ENCODE results near the gene ZNF142. TPM values are rescaled to one million over a fixed set of nuclear protein-coding genes. Genes with fewer than 3 reads are reported as not detected.

The ZNF142 gene
- total and polyA plus RNA-seq, 2 of the 8 experiments (the other 6 are each of a cell fraction or from before 2014, with no cell fraction given): 9.4 to 32.5 TPM

DNA sequence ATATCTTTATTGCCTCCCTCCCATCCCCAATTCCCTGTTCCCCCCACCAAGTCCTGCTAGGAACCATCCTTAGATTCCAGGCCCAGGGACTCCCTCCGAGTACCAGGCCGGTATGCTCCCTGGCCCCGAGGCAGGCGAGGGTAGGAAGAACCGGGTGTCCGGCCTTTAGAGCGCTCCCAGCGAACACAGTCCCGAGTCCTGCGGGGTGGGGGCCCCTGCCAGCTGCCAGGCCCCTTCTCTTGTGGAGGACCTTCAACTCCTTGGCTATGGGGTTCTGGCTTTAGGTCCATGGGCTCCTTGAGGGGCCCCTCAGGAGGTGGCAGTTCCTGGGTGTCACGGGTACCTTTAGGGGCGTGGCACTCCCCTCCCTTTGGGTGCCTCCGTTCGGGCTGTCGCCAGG lies 4.5 kb upstream of the ZNF142 start (continued):
- TF ChIP-seq, protein P1, sequence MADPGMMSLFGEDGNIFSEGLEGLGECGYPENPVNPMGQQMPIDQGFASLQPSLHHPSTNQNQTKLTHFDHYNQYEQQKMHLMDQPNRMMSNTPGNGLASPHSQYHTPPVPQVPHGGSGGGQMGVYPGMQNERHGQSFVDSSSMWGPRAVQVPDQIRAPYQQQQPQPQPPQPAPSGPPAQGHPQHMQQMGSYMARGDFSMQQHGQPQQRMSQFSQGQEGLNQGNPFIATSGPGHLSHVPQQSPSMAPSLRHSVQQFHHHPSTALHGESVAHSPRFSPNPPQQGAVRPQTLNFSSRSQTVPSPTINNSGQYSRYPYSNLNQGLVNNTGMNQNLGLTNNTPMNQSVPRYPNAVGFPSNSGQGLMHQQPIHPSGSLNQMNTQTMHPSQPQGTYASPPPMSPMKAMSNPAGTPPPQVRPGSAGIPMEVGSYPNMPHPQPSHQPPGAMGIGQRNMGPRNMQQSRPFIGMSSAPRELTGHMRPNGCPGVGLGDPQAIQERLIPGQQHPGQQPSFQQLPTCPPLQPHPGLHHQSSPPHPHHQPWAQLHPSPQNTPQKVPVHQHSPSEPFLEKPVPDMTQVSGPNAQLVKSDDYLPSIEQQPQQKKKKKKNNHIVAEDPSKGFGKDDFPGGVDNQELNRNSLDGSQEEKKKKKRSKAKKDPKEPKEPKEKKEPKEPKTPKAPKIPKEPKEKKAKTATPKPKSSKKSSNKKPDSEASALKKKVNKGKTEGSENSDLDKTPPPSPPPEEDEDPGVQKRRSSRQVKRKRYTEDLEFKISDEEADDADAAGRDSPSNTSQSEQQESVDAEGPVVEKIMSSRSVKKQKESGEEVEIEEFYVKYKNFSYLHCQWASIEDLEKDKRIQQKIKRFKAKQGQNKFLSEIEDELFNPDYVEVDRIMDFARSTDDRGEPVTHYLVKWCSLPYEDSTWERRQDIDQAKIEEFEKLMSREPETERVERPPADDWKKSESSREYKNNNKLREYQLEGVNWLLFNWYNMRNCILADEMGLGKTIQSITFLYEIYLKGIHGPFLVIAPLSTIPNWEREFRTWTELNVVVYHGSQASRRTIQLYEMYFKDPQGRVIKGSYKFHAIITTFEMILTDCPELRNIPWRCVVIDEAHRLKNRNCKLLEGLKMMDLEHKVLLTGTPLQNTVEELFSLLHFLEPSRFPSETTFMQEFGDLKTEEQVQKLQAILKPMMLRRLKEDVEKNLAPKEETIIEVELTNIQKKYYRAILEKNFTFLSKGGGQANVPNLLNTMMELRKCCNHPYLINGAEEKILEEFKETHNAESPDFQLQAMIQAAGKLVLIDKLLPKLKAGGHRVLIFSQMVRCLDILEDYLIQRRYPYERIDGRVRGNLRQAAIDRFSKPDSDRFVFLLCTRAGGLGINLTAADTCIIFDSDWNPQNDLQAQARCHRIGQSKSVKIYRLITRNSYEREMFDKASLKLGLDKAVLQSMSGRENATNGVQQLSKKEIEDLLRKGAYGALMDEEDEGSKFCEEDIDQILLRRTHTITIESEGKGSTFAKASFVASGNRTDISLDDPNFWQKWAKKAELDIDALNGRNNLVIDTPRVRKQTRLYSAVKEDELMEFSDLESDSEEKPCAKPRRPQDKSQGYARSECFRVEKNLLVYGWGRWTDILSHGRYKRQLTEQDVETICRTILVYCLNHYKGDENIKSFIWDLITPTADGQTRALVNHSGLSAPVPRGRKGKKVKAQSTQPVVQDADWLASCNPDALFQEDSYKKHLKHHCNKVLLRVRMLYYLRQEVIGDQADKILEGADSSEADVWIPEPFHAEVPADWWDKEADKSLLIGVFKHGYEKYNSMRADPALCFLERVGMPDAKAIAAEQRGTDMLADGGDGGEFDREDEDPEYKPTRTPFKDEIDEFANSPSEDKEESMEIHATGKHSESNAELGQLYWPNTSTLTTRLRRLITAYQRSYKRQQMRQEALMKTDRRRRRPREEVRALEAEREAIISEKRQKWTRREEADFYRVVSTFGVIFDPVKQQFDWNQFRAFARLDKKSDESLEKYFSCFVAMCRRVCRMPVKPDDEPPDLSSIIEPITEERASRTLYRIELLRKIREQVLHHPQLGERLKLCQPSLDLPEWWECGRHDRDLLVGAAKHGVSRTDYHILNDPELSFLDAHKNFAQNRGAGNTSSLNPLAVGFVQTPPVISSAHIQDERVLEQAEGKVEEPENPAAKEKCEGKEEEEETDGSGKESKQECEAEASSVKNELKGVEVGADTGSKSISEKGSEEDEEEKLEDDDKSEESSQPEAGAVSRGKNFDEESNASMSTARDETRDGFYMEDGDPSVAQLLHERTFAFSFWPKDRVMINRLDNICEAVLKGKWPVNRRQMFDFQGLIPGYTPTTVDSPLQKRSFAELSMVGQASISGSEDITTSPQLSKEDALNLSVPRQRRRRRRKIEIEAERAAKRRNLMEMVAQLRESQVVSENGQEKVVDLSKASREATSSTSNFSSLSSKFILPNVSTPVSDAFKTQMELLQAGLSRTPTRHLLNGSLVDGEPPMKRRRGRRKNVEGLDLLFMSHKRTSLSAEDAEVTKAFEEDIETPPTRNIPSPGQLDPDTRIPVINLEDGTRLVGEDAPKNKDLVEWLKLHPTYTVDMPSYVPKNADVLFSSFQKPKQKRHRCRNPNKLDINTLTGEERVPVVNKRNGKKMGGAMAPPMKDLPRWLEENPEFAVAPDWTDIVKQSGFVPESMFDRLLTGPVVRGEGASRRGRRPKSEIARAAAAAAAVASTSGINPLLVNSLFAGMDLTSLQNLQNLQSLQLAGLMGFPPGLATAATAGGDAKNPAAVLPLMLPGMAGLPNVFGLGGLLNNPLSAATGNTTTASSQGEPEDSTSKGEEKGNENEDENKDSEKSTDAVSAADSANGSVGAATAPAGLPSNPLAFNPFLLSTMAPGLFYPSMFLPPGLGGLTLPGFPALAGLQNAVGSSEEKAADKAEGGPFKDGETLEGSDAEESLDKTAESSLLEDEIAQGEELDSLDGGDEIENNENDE (IDR thresholded peaks at IDR 0.05; ENCODE audit: insufficient replicate concordance, low read length): no peak
- TF ChIP-seq, protein P2, sequence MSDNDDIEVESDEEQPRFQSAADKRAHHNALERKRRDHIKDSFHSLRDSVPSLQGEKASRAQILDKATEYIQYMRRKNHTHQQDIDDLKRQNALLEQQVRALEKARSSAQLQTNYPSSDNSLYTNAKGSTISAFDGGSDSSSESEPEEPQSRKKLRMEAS (IDR thresholded peaks at IDR 0.05): no peak
- TF ChIP-seq RBBP5 (IDR thresholded peaks at IDR 0.05; ENCODE audit: borderline replicate concordance, low read depth, low read length) (no peak), GABPA (IDR thresholded peaks at IDR 0.05; ENCODE audit: borderline replicate concordance, insufficient read depth, low read length) (no peak), NANOG (IDR thresholded peaks at IDR 0.05; ENCODE audit: insufficient read depth, low read depth, low read length, poor library complexity, severe bottlenecking) (no peak), MAFK (IDR thresholded peaks at IDR 0.05; ENCODE audit: low read depth, low read length) (no peak), NRF1 (IDR thresholded peaks at IDR 0.05; ENCODE audit: low read depth, low read length) (no peak), ASH2L (IDR thresholded peaks at IDR 0.05; ENCODE audit: low read length) (no peak), POU5F1 (IDR thresholded peaks at IDR 0.05; ENCODE audit: low read depth, low read length) (no peak)
- TF ChIP-seq, protein P3, sequence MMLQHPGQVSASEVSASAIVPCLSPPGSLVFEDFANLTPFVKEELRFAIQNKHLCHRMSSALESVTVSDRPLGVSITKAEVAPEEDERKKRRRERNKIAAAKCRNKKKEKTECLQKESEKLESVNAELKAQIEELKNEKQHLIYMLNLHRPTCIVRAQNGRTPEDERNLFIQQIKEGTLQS (IDR thresholded peaks at IDR 0.05; ENCODE audit: insufficient read depth, low read depth, low read length): no peak

Data from H1 (cell line).